GM18868 (cell line): ENCODE data around the gene HERC3.

Source experiments
- ATAC-seq: cut with Tn5 transposase; IDR thresholded peaks from one replicate; pipeline ENCODE4 v1.9.1; 2021; ENCODE audit warnings: mild to moderate bottlenecking, moderate library complexity; ENCODE audit not compliant: unreplicated experiment

The HERC3 gene

GRCh38 chr4:88659055-88659889 lies 67.0 kb downstream of the HERC3 start:
- ATAC-seq: peak; percentile 97

GRCh38 chr4:88659890-88660208 lies 67.6 kb downstream of the HERC3 start:
- no peak for ATAC-seq

DNA sequence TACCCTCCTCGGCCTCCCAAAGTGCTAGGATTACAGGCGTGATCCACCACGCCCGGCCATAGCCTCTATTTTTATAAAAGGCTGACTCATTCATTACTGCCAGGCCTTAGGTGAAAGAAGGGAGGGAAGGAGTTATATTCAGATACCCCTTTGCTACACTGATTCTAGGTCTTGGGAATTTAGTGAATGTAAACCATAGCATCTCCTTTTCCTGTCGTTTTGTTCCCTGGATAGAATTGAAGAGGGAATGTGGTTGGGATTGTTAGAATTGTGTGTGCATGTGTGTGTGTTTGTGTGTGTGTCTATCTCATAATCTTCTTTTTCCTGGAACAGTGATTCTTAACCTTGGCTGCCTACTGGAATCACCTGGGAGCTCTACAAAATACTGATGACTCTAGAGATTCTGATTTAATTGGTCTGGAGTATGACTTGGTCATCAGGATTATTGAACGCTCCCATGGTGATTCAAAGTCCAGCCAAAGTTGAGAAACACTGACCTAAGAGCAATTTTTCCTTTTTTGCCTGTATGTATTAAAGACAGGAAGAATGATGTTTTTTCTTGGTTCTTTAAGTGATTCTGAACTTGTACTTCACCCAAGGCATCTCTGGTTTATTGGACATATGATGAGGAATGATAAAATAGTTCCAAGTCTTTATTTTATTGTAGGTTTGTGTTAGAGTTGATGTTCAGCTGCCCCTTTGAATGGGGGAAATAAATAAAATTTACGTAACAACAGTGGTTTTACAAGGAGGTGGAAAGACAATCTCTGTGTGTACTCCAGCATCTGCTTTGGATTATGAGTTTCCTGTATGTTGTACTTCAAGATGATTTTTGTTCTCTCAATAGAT lies 68.4 kb downstream of the HERC3 start:
- no peak for ATAC-seq

DNA sequence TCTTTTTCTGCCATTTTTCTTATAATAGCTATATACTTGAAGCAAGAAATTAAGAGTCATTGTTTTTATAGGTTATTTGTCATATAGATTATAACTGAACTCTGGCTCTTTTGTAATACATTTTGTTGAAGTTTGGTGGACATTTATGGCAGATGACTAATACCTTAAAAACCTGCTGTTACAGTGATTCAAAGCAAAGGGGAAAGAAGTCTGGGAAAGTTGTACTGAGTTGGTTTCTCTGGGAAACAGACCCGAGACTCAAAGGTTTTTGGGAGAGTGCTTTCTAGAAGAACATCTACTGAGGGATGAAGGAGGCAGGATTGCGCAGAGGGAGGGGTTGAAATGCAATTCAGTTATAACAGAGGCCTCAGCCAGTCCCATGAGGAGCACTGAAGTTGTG lies 69.5 kb downstream of the HERC3 start:
- no peak for ATAC-seq

GRCh38 chr4:88672987-88673386 lies 80.7 kb downstream of the HERC3 start:
- peak; percentile 88 for ATAC-seq

- ATAC-seq: no peak
These were observed 81.6 kb downstream of the HERC3 start for GRCh38 chr4:88673886-88674285.

DNA sequence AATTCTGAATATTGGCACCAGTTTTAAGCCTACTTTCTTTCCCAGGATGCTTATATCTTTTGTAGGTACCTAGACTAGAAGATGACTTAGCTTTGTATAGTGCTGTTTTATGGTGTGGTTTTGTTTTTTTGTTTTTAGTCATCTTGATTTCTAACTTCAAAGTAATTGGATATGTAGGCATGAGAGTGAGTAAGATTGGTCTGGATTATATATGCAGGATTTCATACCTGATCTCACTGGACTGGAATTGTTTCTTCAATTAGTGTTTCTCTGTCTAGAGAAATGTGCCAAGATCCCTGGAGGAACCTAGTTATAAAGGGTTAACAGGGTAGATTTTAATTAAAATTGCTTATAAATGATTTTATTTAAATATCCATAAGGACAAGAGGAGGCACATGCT lies 82.3 kb downstream of the HERC3 start:
- no peak for ATAC-seq

- ATAC-seq: no peak
These were observed 82.7 kb downstream of the HERC3 start for GRCh38 chr4:88674979-88675378.

DNA sequence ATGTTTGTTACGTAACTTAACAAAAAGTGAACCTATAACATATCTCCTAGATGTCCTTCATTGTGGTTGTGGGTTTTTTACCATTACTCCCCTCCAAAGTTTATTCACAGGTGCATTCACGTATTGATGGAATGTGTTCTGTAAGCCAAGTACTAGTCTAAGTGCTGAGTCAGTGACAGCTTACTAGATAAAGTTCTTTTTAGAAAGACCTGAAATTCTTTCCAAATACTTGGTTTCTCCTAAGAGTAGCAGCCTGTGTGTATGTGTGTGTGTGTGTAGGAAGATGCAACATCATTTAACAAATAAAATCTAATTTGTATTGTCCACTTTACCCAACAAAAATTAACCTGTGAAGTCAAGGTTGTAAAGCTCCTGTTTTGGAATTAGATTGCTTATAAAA lies 83.3 kb downstream of the HERC3 start:
- ATAC-seq: no peak

- ATAC-seq: no peak
These were observed 88.9 kb downstream of the HERC3 start for GRCh38 chr4:88681209-88681608.

DNA sequence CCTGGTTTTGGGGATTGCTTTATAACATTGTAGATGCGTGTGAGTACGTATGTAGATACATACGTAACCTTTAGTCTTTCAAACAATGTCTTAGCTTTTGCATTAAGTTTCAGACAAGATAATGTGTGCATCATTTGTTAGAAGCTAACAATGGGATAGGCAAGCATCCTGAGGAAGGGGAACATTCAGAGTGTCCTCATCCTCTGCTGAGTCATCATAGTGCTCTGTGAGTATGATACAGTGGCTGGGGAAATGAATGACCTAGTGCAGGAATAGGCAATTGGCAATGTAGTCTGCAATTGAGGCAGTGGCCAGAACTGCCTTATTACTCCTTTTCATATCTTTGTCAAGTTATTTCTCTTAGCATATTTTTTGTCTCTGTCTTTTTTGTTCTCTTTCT lies 98.1 kb downstream of the HERC3 start:
- no peak for ATAC-seq

DNA sequence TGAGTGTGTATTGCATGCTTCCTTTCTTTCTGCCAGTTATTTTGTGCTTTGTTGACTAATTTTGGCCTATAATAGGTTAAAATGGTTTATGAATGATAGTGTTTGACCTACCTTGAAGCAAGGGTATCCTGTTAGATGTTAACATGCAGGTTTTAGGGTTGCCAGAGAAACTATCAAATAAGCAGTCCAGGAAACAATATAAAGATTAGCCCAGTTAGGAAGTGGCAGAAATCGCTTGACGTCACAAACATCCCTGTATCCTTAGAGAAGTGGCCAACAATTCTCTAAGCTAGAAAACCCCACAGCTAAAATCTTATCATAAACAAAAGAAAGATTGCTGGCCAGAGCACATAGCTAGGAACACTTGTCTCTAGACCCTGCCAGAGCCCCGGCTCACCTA lies 101.5 kb downstream of the HERC3 start:
- ATAC-seq: no peak

GRCh38 chr4:88696630-88697029 lies 104.3 kb downstream of the HERC3 start:
- no peak for ATAC-seq

- no peak for ATAC-seq
These were observed 104.9 kb downstream of the HERC3 start for GRCh38 chr4:88697141-88697540.

- peak; percentile 97 for ATAC-seq
These were observed 105.5 kb downstream of the HERC3 start, which contains the start of gene NAP1L5 for GRCh38 chr4:88697588-88698329. Gene NAP1L5, minus strand, starts transcription at chr4:88697829. Its CDS starts 75 bp downstream, at chr4:88697754.

- ATAC-seq: no peak
These were observed 106.2 kb downstream of the HERC3 start for GRCh38 chr4:88698519-88698918.

DNA sequence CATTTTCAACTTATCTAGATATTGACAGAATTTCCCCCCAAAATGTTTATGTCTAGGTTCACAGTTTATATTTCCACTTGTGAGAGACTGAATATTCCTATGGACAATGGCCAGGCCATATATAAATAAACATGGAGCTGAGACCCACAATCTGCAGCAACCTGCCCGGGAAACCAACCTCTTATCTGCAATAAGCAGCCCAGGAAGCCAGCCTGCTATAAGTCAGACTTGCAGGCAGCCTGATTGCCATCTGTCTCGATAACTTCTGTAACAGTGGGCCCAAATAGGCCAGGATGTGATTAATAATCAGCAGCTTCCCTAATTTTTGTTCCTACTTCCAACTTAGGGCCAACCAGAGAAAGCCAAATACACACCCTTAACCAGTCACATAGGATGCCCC lies 110.5 kb downstream of the HERC3 start:
- ATAC-seq: no peak

GRCh38 chr4:88705223-88705622 lies 112.9 kb downstream of the HERC3 start:
- no peak for ATAC-seq

DNA sequence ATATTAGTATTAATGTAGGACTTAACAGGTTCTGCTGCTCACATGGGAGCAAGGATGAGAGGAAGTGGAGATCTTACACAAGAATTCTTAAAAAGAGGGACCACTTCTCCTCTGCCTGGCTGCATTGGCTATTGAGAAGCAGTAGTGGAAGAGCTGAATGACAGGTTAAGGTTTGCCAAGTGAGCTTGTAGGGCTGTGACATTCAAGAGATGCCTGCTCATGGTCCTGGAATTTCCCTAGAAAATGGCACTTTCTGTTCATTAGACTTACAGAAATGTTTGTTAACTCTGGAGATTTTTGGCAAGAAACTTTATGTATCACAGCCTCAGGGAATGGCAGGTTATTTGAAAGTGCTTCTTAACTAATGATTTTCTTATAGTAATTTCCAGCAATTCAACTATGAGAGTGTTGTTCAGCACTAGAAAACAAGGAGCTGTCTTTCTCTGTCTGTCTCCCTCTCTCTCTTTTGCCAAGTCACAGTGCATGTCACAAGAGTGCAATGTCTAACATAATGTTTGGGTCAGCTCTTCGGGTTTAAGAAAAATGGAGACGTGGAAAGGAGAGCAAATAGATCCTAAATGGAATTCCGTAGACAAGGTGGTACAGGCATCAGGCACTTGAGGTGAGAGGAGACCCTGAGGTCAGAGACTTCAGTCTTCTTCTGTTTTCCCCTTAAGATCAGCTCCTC lies 113.7 kb downstream of the HERC3 start:
- no peak for ATAC-seq

DNA sequence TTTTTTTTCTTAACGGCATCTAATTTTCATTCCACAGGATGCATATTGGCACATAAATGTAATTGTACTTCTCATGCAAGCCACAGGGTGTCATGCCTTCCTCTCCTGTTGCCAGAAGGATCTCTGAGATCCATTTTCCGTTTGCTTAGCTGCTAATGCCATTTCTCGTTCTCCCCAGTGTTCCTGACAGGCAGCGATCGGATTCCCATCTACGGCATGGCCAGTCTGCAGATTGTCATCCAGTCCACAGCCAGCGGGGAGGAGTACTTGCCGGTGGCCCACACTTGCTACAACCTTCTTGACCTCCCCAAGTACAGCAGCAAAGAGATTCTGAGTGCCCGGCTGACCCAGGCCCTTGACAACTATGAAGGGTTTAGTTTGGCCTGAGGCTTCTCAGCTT lies 114.3 kb downstream of the HERC3 start:
- no peak for ATAC-seq

DNA sequence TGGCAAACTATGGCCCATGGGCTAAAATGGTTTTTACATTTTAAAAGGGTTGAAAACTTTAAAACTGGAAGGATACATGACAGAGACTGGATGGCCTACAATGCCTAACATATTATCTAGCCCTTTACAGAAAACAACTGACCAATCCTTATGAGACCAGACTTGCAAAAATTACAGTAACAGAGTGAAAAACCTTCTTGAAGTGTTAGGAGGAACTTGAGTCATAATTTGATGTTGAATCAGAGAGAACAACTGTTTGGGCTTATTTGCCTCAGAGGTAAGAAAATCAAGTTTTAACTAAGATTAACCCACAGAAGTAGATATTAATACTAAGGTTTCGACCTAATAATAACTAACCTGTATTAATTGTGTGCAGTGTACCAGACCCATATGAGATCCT lies 117.7 kb downstream of the HERC3 start:
- ATAC-seq: no peak
